Endometrium (tissue), 2 donors: ENCODE results near the gene CHPF2.
A peak's percentile ranks its signal among the peaks of the same experiment; 100 is the strongest.

Source experiments
- FAIRE-seq: peaks from 2 replicates; lab custom pipeline; 2012; peaks lifted over from hg19 to GRCh38; lab: Jason Lieb, UNC
- donor health status: control.
- donor health status: control.

Gene CHPF2

GRCh38 chr7:151204383-151205032 lies 27.8 kb upstream of the CHPF2 start:
- no peak for FAIRE-seq

DNA sequence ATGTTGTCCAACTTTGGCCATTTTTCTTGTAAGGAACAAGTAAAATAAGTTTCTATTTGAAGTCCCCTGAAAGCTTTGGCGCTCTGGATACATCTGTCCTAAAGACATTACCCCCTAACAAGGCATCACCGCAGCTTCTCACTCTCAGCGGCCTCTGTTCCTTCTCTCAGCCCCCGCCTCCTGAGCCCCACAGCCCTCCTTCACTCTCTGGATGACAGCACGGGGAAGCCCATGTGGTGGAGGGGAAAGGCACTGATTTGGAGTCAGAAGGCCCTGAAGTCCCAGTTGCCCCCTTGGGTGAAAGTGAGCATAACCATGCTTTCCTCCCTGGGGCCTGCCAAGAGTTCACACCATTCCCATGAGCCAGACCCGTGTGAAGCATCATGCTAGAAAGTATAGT lies 26.6 kb upstream of the CHPF2 start:
- FAIRE-seq, result no peak

- no peak for FAIRE-seq
Measured at GRCh38 chr7:151206914-151207313, 25.4 kb upstream of the CHPF2 start.

- FAIRE-seq, result no peak
Measured at GRCh38 chr7:151207315-151207714, 25.0 kb upstream of the CHPF2 start.

DNA sequence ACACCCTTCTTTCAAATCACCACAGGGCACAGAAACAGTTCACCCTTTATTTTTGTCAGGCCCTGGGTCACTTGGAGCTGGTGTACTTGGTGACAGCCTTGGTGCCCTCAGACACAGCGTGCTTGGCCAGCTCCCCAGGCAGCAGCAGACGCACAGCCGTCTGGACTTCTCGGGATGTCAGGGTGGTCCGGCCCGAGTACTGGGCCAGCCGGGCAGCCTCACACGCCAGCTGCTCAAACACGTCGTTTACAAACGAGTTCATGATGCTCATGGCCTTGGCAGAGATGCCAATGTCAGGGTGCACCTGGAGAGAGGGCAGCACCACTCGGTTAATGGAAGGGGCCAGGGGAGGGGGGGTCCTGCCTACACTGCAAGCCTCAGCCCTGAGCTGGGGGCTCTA lies 24.5 kb upstream of the CHPF2 start:
- FAIRE-seq, result no peak

DNA sequence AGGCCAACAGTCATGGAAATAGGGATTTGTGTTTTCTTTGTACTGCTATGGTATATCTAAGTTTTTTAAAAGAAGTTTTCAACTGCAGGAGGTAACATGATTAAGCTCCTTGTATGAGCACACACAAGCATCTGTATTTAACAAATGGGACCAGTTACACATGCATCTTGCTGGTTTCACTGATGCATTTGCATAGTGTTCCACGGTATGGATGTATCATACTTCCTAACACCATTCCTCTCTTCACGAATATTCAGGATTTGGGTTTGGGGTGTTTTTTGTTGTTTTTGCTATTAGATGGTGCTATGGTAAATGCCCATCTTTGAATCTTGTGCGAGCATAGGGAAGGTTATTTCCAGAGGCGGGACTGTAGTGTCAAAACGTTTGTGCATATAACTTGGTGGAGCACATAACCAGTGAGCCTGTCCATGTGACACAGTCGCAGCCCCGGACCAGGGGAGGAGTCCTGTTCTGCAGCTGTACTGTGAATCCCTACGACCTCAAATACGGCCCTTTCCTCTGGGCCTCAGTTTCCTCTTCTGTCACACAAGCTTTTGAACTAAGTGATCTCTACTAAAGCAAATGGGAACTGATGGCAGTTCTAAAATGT lies 23.9 kb upstream of the CHPF2 start:
- no peak for FAIRE-seq

DNA sequence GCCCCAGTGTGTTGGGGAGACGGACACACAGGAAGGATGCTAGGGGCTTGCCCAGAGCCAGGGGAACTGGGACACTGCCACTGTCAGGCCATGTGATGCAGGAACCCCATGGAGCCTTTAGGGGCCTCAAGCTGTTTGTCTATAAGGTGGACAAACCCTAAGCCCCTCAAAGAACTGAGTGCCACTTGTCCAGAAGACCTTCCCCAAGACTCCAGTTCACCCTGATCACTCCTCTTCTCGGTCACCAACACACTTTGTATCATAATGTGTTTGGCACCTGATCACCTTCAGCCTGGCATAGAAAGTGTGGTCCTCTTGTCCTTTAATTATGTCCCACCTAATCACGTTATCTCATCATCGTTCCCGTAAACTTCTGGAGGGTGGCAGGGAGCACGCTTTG lies 22.7 kb upstream of the CHPF2 start:
- FAIRE-seq, result no peak

- FAIRE-seq, result no peak
Measured at GRCh38 chr7:151210087-151210854, 22.0 kb upstream of the CHPF2 start, which contains the start of gene H2BK1. H2BK1 (minus strand) TSS chr7:151210488; CDS start chr7:151210318, 170 bp downstream.

- no peak for FAIRE-seq
Measured at GRCh38 chr7:151211155-151211772, 21.0 kb upstream of the CHPF2 start.

DNA sequence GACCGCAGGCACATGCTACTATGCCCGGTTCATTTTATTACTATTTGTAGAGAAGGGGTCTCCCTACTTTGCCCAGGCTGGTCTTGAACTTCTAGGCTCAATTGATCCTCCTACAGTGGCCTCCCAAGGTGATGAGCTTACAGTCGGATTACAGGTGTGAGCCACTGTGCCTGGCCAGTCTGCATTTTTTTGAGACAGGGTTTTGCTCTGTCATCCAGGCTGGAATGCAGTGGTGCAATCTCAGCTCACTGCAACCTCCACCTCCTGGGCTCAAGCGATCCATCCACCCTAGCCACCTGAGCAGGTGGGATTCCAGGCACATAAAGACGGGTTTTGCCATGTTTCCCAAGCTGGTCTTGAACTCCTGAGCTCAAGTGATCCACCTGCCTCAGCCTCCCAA lies 19.7 kb upstream of the CHPF2 start:
- FAIRE-seq, result no peak

- no peak for FAIRE-seq
Measured at GRCh38 chr7:151213826-151214225, 18.5 kb upstream of the CHPF2 start.

DNA sequence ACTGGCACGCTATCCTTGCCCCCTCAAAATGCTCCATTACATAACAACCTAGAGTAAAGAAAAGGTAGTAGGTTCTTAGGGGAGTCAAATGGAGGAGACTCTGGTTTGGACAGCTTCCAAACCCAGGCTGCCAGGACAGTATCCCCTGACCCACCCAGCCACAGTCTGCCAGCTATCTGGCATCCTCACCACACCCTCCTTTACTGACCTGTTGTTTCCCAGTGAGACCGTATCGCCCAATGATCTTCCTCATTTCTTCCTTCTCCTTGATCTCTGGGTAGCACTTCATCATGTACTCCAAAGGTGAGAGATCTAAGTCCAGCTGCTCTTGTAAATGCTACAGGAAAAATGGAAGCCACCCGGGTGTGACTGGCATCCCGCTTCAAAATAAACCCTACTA lies 16.9 kb upstream of the CHPF2 start:
- no peak for FAIRE-seq

- no peak for FAIRE-seq
Measured at GRCh38 chr7:151218170-151218569, 14.1 kb upstream of the CHPF2 start.

GRCh38 chr7:151223728-151224127 lies 8.6 kb upstream of the CHPF2 start:
- no peak for FAIRE-seq

- FAIRE-seq, result no peak
Measured at GRCh38 chr7:151225948-151226510, 6.3 kb upstream of the CHPF2 start.

DNA sequence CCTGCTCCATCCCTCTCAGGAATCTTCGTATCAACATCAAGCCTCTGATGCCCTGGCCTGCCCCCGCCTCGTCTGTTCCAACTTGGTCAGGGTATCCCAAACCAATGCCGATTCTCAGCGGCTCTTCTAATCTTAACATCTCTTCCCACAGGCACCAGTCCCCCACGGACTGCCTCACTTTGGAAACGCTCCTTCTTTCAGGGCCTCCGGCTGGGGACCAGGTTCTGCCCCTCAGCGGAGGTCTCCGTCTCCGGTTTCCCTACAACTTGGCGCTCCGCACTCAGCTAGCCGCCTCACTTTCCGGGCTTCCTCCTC lies 5.8 kb upstream of the CHPF2 start:
- no peak for FAIRE-seq

- FAIRE-seq, result peak; percentile 97
Measured at GRCh38 chr7:151226875-151227782, 5.2 kb upstream of the CHPF2 start, which contains the start of gene ABCF2. ABCF2 (minus strand) TSS chr7:151227205; CDS start chr7:151226458, 747 bp downstream.

DNA sequence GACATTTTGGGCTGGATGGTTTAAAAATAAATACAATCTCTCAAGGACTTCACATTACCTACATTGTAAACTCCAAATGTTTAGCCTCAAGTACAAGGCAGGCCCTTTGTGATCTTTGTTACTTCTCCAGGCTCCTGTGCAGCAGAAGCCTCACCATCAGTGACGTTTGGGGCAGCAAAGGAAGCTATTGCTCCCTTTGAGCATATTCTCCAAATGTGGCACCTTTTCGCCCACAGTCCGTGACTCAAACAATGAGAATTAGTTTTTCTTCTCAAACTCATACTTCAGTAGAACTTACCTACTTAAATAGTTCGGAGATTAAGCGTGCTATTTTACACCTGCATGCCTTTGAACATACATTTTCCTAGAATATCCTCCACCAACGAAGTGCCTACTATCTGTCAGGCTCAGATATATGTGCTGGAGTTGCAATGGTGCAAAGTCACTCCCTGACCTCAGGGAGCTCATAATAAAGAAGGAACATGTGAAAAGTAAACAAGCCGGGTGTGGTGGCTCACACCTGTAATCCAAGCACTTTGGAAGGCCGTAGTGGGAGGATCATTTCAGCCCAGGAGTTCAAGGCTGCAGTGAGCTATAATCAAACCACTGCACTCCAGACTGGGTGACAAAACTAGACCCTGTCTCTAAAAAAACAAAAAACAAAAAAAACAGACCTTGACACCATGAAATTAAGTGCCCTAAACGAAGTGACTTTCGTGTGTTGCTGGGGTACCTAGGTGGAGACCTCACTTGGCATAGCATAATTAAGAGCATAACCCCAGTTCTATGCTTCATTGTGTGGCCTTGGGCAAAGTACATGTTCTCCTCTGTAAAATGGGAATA lies 4.0 kb upstream of the CHPF2 start:
- FAIRE-seq, result no peak

DNA sequence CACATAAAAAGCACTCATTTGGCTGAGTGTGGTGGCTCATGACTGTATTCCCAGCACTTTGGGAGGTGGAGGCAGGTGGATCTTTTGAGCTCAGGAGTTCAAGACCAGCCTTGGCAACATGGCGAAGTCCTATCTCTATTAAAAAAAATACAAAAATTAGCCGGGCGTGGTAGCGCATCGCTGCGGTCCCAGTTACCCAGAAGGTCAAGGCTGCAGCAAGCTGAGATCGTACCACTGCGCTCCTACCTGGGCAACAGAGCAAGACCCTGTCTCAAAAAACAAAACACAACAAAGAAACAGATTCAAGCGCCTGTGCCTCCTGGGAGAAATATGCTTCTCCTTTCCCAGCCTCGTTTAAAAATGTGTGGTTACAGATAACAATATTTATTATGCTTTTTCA lies 3.0 kb upstream of the CHPF2 start:
- FAIRE-seq, result no peak

- FAIRE-seq, result no peak
Measured at GRCh38 chr7:151231080-151231479, 1.2 kb upstream of the CHPF2 start.
